Uterus (tissue), 2 donors: ENCODE measurements around the gene SNIP1.
"Not testable (repeated sequence)": the region's sequence is repeated elsewhere in the genome, so short reads cannot be mapped to it uniquely, and the experiment has no call there.

ENCODE experiments used
- POLR2A ChIP-seq, 2 donors: fragments of 450-650 bp; IDR thresholded peaks; one replicate each; pipeline ENCODE4 v1.6.1; 2016; ENCODE audit warnings: antibody characterized with exemption in 2 of 2, mild to moderate bottlenecking in 1 of 2, moderate library complexity in 1 of 2
- TF ChIP-seq, protein P1 (sequence below), 4 experiments: fragments of 200-600 bp in 2 of 4; fragments of 450-650 bp in 2 of 4; sonication (generic) in 2 of 4; IDR thresholded peaks; one replicate each; pipeline ENCODE4 v1.5.1; 2016 to 2019; ENCODE audit warnings: antibody characterized with exemption in 4 of 4, mild to moderate bottlenecking in 2 of 4, moderate library complexity in 1 of 4

DNA sequence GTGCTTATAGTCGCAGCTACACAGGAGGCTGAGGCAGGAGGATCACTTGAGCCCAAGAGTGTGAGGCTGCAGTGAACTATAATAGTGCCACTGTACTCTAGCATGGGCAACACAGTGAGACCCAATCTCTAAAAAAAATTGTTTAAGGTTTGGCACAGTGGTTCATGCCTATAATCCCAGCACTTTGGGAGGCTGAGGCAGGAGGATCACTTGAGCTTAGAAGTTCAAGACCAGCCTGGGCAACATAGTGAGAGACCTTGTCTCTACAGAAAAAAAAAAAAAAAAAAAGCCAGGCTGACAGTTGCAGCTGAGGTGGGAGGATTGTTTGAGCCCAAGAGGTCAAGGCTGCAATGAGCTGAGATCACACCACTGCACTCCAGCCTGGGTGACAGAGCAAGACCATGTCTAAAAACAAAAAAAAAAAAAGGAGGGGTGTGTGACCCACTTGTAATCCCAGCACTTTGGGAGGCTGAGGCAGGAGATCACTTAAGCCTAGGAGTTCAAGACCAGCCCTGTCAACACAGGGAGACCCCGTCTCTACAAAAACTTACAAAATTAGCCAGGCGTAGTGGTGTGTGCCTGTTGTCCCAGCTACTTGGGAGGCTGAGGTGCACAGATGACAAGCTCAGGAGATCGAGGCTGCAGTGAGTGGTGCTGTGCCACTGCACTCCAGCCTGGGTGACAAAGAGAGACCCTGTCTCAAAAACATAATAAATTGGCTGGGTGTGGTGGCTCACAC lies 21.5 kb downstream of the SNIP1 start:
- not testable (repeated sequence) for TF ChIP-seq POLR2A (IDR thresholded peaks at IDR 0.05)
- TF ChIP-seq, protein P1, sequence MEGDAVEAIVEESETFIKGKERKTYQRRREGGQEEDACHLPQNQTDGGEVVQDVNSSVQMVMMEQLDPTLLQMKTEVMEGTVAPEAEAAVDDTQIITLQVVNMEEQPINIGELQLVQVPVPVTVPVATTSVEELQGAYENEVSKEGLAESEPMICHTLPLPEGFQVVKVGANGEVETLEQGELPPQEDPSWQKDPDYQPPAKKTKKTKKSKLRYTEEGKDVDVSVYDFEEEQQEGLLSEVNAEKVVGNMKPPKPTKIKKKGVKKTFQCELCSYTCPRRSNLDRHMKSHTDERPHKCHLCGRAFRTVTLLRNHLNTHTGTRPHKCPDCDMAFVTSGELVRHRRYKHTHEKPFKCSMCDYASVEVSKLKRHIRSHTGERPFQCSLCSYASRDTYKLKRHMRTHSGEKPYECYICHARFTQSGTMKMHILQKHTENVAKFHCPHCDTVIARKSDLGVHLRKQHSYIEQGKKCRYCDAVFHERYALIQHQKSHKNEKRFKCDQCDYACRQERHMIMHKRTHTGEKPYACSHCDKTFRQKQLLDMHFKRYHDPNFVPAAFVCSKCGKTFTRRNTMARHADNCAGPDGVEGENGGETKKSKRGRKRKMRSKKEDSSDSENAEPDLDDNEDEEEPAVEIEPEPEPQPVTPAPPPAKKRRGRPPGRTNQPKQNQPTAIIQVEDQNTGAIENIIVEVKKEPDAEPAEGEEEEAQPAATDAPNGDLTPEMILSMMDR (IDR thresholded peaks at IDR 0.05), result not testable (repeated sequence)
